Measurements from ENCODE around the gene NFAT5. TPM values are rescaled to one million over a fixed set of nuclear protein-coding genes. Genes with fewer than 3 reads are reported as not detected.

Gene NFAT5
- total RNA-seq, 1 donor from 2014 or later, result 30.1 TPM

GRCh38 chr16:69595127-69596036 lies 29.6 kb downstream of the NFAT5 start:
- DNase-seq (ENCODE audit: extremely low spot score, unreplicated experiment), result no peak
- H3K27ac Mint-ChIP-seq, result peak overlapping the region; percentile 7
- H3K4me3 Mint-ChIP-seq, result no peak overlapping the region
- H3K9me3 Mint-ChIP-seq, result no peaks in the 10 kb centered on the region
- TF ChIP-seq CTCF (conservative IDR thresholded peaks at IDR 0.05), result no peak
- H3K36me3 Mint-ChIP-seq, result peaks cover 4% of the 10 kb centered on the region
- no peaks in the 10 kb centered on the region for H3K27me3 Mint-ChIP-seq
- peaks cover 5% of the 10 kb centered on the region for H3K4me1 Mint-ChIP-seq (ENCODE audit: unreplicated experiment)

GRCh38 chr16:69596801-69597200 lies 31.0 kb downstream of the NFAT5 start:
- TF ChIP-seq CTCF (conservative IDR thresholded peaks at IDR 0.05), result no peak
- H3K4me1 Mint-ChIP-seq (ENCODE audit: unreplicated experiment), result peaks cover 5% of the 10 kb centered on the region
- no peak overlapping the region for H3K27ac Mint-ChIP-seq
- H3K27me3 Mint-ChIP-seq, result no peaks in the 10 kb centered on the region
- H3K4me3 Mint-ChIP-seq, result no peak overlapping the region
- peaks cover 4% of the 10 kb centered on the region for H3K36me3 Mint-ChIP-seq
- no peaks in the 10 kb centered on the region for H3K9me3 Mint-ChIP-seq
- no peak for DNase-seq (ENCODE audit: extremely low spot score, unreplicated experiment)

- no peaks in the 10 kb centered on the region for H3K27me3 Mint-ChIP-seq
- H3K4me1 Mint-ChIP-seq (ENCODE audit: unreplicated experiment), result peaks cover 5% of the 10 kb centered on the region
- peaks cover 4% of the 10 kb centered on the region for H3K36me3 Mint-ChIP-seq
- no peaks in the 10 kb centered on the region for H3K9me3 Mint-ChIP-seq
- TF ChIP-seq CTCF (conservative IDR thresholded peaks at IDR 0.05), result no peak
- no peak overlapping the region for H3K4me3 Mint-ChIP-seq
- no peak overlapping the region for H3K27ac Mint-ChIP-seq
- no peak for DNase-seq (ENCODE audit: extremely low spot score, unreplicated experiment)
Measured at GRCh38 chr16:69598045-69598444, 32.3 kb downstream of the NFAT5 start.

GRCh38 chr16:69599731-69600130 lies 34.0 kb downstream of the NFAT5 start:
- Mint-ChIP-seq H3K27me3 (no peaks in the 10 kb centered on the region), H3K9me3 (no peaks in the 10 kb centered on the region), H3K4me3 (no peak overlapping the region), H3K36me3 (peaks cover 4% of the 10 kb centered on the region), H3K4me1 (ENCODE audit: unreplicated experiment) (no peaks in the 10 kb centered on the region), H3K27ac (no peak overlapping the region)
- DNase-seq (ENCODE audit: extremely low spot score, unreplicated experiment), result no peak
- no peak for TF ChIP-seq CTCF (conservative IDR thresholded peaks at IDR 0.05)

GRCh38 chr16:69600202-69600601 lies 34.4 kb downstream of the NFAT5 start:
- H3K4me3 Mint-ChIP-seq, result no peak overlapping the region
- peaks cover 3% of the 10 kb centered on the region for H3K36me3 Mint-ChIP-seq
- H3K27me3 Mint-ChIP-seq, result no peaks in the 10 kb centered on the region
- DNase-seq (ENCODE audit: extremely low spot score, unreplicated experiment), result no peak
- no peaks in the 10 kb centered on the region for H3K9me3 Mint-ChIP-seq
- no peak for TF ChIP-seq CTCF (conservative IDR thresholded peaks at IDR 0.05)
- H3K4me1 Mint-ChIP-seq (ENCODE audit: unreplicated experiment), result no peaks in the 10 kb centered on the region
- no peak overlapping the region for H3K27ac Mint-ChIP-seq
